WTC11 (cell line): ENCODE results near the gene DHX8.

Source experiments
- TF ChIP-seq, protein P1 (sequence below): fragments of 200-600 bp; IDR thresholded peaks from 2 replicates; pipeline ENCODE4 v1.8.0; 2022; ENCODE audit warnings: antibody characterized with exemption
- TF ChIP-seq, protein P2 (sequence below): sonication (generic); formaldehyde crosslinking; conservative IDR thresholded peaks from 2 replicates; pipeline ENCODE4 v1.8.1; 2022; ENCODE audit warnings: mild to moderate bottlenecking, missing genetic modification reagents

- TF ChIP-seq, protein P1, sequence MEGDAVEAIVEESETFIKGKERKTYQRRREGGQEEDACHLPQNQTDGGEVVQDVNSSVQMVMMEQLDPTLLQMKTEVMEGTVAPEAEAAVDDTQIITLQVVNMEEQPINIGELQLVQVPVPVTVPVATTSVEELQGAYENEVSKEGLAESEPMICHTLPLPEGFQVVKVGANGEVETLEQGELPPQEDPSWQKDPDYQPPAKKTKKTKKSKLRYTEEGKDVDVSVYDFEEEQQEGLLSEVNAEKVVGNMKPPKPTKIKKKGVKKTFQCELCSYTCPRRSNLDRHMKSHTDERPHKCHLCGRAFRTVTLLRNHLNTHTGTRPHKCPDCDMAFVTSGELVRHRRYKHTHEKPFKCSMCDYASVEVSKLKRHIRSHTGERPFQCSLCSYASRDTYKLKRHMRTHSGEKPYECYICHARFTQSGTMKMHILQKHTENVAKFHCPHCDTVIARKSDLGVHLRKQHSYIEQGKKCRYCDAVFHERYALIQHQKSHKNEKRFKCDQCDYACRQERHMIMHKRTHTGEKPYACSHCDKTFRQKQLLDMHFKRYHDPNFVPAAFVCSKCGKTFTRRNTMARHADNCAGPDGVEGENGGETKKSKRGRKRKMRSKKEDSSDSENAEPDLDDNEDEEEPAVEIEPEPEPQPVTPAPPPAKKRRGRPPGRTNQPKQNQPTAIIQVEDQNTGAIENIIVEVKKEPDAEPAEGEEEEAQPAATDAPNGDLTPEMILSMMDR, result no peak
- TF ChIP-seq, protein P2, sequence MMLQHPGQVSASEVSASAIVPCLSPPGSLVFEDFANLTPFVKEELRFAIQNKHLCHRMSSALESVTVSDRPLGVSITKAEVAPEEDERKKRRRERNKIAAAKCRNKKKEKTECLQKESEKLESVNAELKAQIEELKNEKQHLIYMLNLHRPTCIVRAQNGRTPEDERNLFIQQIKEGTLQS (CRISPR knock-in tag), result no peak
Observed at GRCh38 chr17:43457362-43457692, 26.4 kb upstream of the DHX8 start.
